Cardiac muscle cell (in vitro differentiated cells and primary cell): ENCODE data around the gene SLC50A1. TPM values are rescaled to one million over a fixed set of nuclear protein-coding genes. Genes with fewer than 3 reads are reported as not detected.
"Not testable (repeated sequence)": the region's sequence is repeated elsewhere in the genome, so short reads cannot be mapped to it uniquely, and the experiment has no call there.

Source experiments
- DNase-seq, 2 donors: peaks; one replicate each; pipeline versions ENCODE4 v3.0.0 to v3.0.0-alpha.2; 2010 to 2017; ENCODE audit warnings: low read depth in 1 of 2, low spot score in 1 of 2
- H3K27ac ChIP-seq: fragments of 200-600 bp; sonication (generic); 2 replicates; pipeline ENCODE4 v1.5.1; 2016
- H3K27me3 ChIP-seq: fragments of 200-600 bp; sonication (generic); 2 replicates; pipeline ENCODE4 v1.6.0; 2016; ENCODE audit warnings: control low read depth
- H3K36me3 ChIP-seq: fragments of 200-600 bp; sonication (generic); 2 replicates; pipeline ENCODE4 v1.5.1; 2016; ENCODE audit warnings: control low read depth
- H3K4me1 ChIP-seq: fragments of 200-600 bp; sonication (generic); 2 replicates; pipeline ENCODE4 v1.8.1; 2017; ENCODE audit warnings: low read depth, mild to moderate bottlenecking, mixed run types
- H3K4me3 ChIP-seq: fragments of 200-600 bp; sonication (generic); 2 replicates; pipeline ENCODE4 v1.5.1; 2016; ENCODE audit warnings: mild to moderate bottlenecking
- H3K9me3 ChIP-seq: fragments of 200-600 bp; sonication (generic); 2 replicates; pipeline ENCODE4 v1.5.1; 2017; ENCODE audit warnings: low read depth, mild to moderate bottlenecking, control low read depth
- CTCF ChIP-seq: IDR thresholded peaks from 2 replicates; pipeline ENCODE4 v1.5.1; 2012; ENCODE audit warnings: low read depth, mild to moderate bottlenecking, low read length
- polyA plus RNA-seq: library from polyadenylated mRNA; unstranded; fragments of >200 nt; fragmentation: Nextera tagmentation; extraction: Ambion mirVana; gene quantifications from 2 replicates; pipeline ENCODE4 v1.2.1, GENCODE V29; 2016
- total RNA-seq: library from RNA; depleted of rRNA; stranded (reverse); fragments of >200 nt; gene quantifications from 2 replicates; pipeline ENCODE4 v1.2.3, GENCODE V29; 2016

The SLC50A1 gene
- total and polyA plus RNA-seq, 2 experiments from 2014 or later, result 18.4 to 50.7 TPM

GRCh38 chr1:155140630-155140953 lies 4.9 kb downstream of the SLC50A1 start:
- no peak for TF ChIP-seq CTCF
- Histone ChIP-seq H3K36me3 (no peaks in the 10 kb centered on the region), H3K27me3 (no peaks in the 10 kb centered on the region), H3K4me3 (peak overlapping the region; percentile 83), H3K27ac (no peak overlapping the region), H3K9me3 (no peaks in the 10 kb centered on the region), H3K4me1 (peaks cover 6% of the 10 kb centered on the region)
- DNase-seq, result no peak

- TF ChIP-seq CTCF, result no peak
- peaks cover 5% of the 10 kb centered on the region for H3K4me1 ChIP-seq
- DNase-seq, result no peak
Measured at GRCh38 chr1:155141749-155142148, 6.1 kb downstream of the SLC50A1 start.

GRCh38 chr1:155145491-155145890 lies 9.8 kb downstream of the SLC50A1 start:
- no peak for DNase-seq
- no peaks in the 10 kb centered on the region for H3K4me1 ChIP-seq
- H3K36me3 ChIP-seq, result no peaks in the 10 kb centered on the region
- TF ChIP-seq CTCF, result peak; percentile 7
- no peaks in the 10 kb centered on the region for H3K27me3 ChIP-seq
- H3K9me3 ChIP-seq, result no peaks in the 10 kb centered on the region
- no peak overlapping the region for H3K27ac ChIP-seq
- H3K4me3 ChIP-seq, result no peak overlapping the region

More at GRCh38 chr1:155141749-155142148, 6.1 kb downstream of the SLC50A1 start:
- H3K27ac ChIP-seq, result no peak overlapping the region
- H3K4me3 ChIP-seq, result no peak overlapping the region
- H3K27me3 ChIP-seq, result no peaks in the 10 kb centered on the region
- H3K9me3 ChIP-seq, result no peaks in the 10 kb centered on the region
- no peaks in the 10 kb centered on the region for H3K36me3 ChIP-seq

- DNase-seq, H3K27me3 ChIP-seq, H3K9me3 ChIP-seq, H3K4me1 ChIP-seq, H3K4me3 ChIP-seq, H3K36me3 ChIP-seq, H3K27ac ChIP-seq: not testable (repeated sequence)
Measured at GRCh38 chr1:155155996-155156643, 20.5 kb downstream of the SLC50A1 start.

- Histone ChIP-seq H3K4me1 (no peaks in the 10 kb centered on the region), H3K27me3 (no peaks in the 10 kb centered on the region), H3K27ac (no peak overlapping the region), H3K4me3 (no peak overlapping the region), H3K36me3 (no peaks in the 10 kb centered on the region), H3K9me3 (no peaks in the 10 kb centered on the region)
- DNase-seq, result no peak
- TF ChIP-seq CTCF, result no peak
Measured at GRCh38 chr1:155158991-155159390, 23.3 kb downstream of the SLC50A1 start.

- Histone ChIP-seq H3K4me1 (no peaks in the 10 kb centered on the region), H3K36me3 (no peaks in the 10 kb centered on the region), H3K27ac (no peak overlapping the region), H3K27me3 (no peaks in the 10 kb centered on the region), H3K4me3 (no peak overlapping the region), H3K9me3 (no peaks in the 10 kb centered on the region)
- TF ChIP-seq CTCF, result no peak
- DNase-seq, result no peak
Measured at GRCh38 chr1:155160128-155160527, 24.5 kb downstream of the SLC50A1 start.

GRCh38 chr1:155162631-155163030 lies 27.0 kb downstream of the SLC50A1 start:
- H3K36me3 ChIP-seq, H3K4me3 ChIP-seq, H3K27ac ChIP-seq, DNase-seq, H3K9me3 ChIP-seq, H3K4me1 ChIP-seq, H3K27me3 ChIP-seq: not testable (repeated sequence)

- H3K4me3 ChIP-seq, DNase-seq, H3K9me3 ChIP-seq, H3K4me1 ChIP-seq, H3K36me3 ChIP-seq, H3K27me3 ChIP-seq, H3K27ac ChIP-seq: not testable (repeated sequence)
Measured at GRCh38 chr1:155163785-155164184, 28.1 kb downstream of the SLC50A1 start.

GRCh38 chr1:155164625-155165024 lies 29.0 kb downstream of the SLC50A1 start:
- not testable (repeated sequence) for H3K4me1 ChIP-seq, H3K36me3 ChIP-seq, DNase-seq, H3K27ac ChIP-seq, H3K4me3 ChIP-seq, H3K9me3 ChIP-seq, H3K27me3 ChIP-seq
